SW 1271 (cell line): ENCODE results near the gene PRPF19.
A peak's percentile ranks its signal among the peaks of the same experiment; 100 is the strongest.
"Not testable (repeated sequence)": the region's sequence is repeated elsewhere in the genome, so short reads cannot be mapped to it uniquely, and the experiment has no call there.

Experiments used
- DNase-seq, 2 experiments: peaks; one replicate each; lab custom pipeline; 2025; lab: John Stamatoyannopoulos, UW

PRPF19 gene

DNA sequence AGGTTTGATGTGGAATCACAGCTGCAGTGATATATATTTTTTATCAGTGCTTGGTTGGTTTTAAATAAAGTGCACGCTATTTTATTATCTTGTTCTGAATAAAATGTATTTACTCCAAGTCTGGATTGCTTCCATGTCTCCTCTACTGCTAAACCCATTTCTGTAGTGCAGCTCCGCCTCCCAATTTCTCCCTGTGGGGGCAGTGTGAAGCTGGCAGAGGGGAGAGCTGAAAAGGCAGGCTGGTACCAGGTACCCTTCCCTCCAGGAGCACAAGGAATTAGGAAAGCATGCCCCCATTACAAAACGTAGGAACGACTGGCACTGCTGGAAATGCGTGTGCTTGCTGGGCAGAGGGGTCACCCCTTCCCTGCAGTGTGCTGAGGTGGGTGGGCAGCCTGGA lies 16.9 kb upstream of the PRPF19 start:
- DNase-seq = no peak

- DNase-seq = no peak
These were observed 16.5 kb upstream of the PRPF19 start for GRCh38 chr11:60922906-60923305.

DNA sequence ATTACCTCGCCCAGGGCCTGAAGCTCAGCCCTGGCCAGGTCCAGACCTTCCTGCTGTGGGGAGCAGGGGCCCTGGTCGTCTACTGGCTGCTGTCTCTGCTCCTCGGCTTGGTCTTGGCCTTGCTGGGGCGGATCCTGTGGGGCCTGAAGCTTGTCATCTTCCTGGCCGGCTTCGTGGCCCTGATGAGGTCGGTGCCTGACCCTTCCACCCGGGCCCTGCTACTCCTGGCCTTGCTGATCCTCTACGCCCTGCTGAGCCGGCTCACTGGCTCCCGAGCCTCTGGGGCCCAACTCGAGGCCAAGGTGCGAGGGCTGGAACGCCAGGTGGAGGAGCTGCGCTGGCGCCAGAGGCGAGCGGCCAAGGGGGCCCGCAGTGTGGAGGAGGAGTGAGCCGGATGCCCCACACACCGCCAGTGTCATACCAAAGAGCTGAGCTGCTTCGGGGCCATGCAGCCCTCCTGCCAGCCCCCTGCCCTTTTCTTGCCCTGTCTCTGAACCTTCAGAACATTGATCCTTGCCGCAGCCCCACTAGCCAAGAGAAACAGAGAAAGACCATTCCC lies 15.5 kb upstream of the PRPF19 start:
- DNase-seq = no peak

DNA sequence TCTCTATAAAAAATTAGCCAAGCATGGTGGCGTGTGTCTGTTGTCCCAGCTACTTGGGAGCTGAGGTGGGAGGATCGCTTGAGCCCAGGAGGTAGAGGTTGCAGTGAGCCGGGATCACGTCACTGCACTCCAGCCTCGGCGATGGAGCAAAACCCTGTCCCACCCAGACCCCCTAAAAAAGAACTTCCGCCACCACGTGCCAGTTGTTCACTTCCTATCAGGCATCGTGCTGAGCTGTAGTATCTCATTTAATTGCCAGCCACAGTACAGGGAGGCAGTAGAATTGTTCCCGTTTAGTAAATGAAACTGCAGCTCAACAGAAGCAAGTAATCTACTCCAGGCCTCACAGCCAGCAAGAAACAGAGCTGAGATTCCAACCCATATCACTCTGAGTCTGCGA lies 14.9 kb upstream of the PRPF19 start:
- DNase-seq = no peak

DNA sequence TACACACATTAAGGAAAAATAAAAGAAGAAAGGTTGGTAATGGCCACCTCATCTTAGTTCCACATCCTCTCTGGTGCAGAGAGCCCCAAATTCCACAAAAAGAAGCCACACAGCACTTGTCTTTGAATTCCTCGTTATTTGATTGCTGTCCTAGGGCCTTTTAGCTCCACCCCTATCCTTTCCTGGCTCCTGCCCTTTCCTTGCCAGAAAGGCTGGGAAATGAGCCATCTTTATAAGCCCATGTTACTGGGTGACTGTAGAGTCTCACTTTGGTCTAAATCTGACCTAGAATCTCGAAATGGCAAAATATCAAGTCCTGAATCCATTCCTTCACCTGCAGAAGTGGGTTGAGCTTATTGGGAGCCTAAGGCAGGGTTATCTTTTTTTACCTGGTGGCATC lies 13.6 kb upstream of the PRPF19 start:
- DNase-seq = no peak

DNA sequence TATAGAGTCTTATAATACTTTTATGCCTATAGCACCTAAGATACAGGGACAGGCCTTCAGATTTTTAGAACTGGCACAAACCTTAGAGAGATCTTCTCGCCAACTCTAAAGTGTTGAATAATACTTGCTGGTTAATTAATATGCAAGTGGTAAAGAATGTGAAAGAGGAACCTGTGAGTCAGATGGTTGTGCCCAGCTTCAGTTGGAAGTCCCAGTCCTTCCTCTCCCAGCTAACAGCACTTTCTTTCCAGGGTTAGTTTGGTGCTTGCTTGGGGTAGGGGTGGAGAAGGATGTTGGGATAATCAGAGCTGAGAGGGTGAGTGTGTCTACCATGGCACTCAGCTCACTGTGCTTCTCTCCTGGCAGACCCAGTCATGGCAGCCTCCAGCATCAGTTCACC lies 12.9 kb upstream of the PRPF19 start:
- no peak for DNase-seq

DNA sequence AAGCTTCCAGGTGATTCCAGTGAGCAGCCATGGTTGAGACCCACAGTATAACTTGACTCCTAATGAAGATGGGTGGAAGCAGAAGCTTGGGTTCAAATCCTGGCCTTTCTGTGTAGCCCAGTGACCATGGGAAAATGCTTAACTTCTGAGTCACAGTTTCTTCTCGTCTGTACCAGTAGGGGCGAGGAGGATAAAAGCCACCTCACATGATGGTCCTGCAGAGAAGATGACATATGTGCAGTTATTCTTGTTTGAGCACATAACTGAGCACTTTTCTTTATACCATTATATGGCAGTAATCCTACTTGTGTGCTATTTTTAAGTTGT lies 12.5 kb upstream of the PRPF19 start:
- DNase-seq = no peak

- DNase-seq = no peak
These were observed 12.0 kb upstream of the PRPF19 start for GRCh38 chr11:60918251-60918938.

DNA sequence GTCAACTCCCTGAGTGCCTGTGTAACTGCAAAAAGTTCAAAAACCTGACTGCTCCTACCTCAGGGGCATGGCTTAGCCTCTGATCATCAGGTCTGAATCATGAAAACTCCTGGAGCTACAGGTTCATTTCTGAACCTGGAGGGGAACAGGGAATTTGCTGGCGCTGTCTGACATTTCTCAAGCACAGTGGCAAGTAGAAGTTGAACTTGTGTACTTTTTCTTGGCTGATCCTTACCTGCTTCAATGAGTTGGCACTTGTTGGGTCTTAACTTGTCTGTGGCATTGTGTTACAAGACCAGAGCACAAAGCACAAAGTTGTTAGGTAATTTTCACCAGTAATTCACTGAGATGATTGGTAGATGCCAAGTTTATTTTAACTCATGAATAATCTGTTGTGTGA lies 10.9 kb upstream of the PRPF19 start:
- no peak for DNase-seq

DNA sequence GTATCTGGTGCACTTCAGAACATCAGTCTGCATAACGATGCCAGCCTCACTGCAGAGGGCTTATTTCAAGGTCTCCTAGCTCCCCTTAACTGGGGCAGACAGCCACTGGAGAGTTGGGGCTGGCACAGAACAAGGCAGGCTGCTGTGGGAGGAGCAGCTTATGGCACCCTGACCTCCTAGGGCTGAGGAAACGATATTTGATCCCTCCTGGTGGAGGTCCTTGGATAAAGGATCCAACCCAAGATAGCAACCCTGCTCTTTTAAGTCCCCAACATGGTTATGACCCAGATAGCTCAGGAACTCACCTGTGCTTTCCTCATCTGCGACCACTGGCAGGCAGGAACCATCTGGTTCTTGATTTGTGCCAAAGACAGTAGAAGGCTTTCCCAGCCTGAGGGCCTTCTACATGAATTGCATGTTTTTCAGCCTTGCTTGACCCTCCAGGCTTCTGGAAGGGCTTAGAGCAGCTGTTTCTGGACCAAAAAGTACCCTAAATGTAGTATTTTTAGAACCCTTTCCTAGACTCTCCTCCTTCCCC lies 10.4 kb upstream of the PRPF19 start:
- DNase-seq = no peak

- peak in 1 of 2 experiments; percentile 54 for DNase-seq
These were observed 9.0 kb upstream of the PRPF19 start for GRCh38 chr11:60915248-60915914.

DNA sequence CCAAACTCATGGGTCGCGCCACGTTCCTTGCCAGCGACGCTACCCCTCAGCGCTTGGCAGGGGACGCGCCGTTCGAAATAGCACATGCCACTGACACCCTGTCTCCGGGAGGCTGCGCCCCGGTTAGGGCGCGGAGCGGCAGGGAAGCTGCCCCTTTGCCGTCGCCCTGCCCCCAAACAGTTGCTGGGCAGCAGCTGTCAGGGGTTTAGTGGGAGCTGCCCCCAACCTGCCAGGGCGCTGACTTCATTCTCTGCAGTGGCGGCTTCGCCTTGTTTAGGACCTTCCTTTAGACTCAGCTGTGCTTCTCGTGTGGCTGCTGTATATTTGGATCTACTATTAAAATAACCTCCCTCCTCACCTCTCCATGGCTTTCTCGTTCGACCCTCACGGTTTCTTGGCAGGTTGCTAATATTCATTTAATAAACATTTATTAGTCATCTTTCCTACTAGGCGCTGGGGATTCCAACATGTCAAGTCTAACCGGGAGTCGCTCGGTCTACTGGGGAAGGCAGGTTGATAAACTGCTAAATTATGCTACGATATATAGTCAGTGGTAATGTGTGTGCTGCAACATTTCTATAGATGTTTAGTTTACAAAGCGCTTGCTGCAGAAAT lies 8.4 kb upstream of the PRPF19 start:
- DNase-seq = peak in 1 of 2 experiments; percentile 14

DNA sequence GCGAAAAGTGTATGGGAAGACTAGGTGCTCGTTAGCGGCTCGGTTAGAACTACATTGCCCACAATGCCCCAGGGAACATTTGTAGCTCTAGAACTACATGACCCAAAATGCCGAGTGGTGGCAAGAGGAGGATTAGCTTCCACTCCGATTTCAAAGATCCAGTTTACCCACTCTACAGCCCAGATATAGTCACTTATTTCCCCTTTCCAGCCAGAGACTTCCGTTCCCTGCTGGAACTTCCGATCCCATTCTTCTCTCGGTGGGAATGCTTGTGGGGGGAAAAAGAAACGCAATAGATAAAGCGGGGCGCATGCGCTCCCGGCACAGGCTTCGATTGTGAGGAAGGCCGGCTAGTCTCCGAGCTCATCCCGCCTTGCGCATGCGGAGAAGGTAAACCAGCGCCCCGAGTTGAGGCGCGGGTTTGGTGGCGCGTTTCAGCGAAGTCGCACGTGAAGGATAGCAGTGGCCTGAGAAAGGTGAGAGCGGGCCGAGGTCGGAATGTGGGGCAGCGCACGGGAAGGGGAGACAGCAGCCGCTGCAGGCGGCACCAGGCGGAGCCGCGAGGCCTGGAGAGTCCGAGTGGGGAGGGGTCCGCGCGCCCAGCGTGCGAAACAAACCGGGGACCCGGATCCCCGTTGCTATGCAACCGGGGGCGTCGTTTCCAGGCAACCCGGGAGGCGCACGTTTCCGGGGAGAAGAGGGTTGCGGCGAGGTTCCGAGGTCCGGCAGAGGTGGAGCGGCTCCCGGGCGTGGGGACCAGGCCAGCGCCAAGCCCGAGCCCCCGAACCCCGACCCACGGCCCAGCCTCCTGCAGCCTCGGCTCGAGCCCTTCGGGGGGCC lies 7.6 kb upstream of the PRPF19 start, which contains the start of gene TMEM109:
TSS of gene TMEM109 (plus strand) at position 366 of the 840 bp plus-strand sequence. CDS start 5,536 bp downstream, outside the sequence.
- DNase-seq = peak; percentile 86 to 89

- DNase-seq = no peak
These were observed 6.6 kb upstream of the PRPF19 start for GRCh38 chr11:60912851-60913528.

DNA sequence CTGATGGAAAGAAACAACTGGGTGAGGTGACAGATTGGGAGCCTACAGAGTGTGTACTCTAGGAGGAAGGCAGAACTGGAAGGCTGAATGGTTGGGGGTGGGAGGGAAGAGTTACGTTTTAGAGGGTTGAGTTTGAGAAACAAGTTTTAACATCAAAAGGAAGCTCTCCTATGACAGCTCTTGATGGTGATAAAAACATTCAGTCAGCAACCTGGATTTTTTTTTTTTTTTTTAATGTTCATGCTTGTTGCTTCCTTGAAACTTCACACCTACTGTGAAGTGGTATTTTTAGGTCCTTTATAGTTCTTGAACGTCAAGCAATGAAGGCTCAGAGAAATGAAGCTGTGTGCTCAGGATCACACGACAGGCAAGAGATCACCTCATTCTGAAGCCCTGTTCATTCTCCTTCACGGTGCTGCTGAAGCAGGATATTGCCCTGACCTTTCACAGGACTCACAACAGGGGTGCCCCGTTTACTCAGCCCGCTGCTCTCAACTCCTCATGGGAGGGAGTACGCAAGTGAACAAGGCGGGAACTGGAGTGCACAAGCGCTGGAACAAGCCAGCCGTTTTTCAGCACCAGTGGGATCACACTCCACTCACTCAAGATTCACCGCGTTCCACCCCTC lies 6.0 kb upstream of the PRPF19 start:
- no peak for DNase-seq

DNA sequence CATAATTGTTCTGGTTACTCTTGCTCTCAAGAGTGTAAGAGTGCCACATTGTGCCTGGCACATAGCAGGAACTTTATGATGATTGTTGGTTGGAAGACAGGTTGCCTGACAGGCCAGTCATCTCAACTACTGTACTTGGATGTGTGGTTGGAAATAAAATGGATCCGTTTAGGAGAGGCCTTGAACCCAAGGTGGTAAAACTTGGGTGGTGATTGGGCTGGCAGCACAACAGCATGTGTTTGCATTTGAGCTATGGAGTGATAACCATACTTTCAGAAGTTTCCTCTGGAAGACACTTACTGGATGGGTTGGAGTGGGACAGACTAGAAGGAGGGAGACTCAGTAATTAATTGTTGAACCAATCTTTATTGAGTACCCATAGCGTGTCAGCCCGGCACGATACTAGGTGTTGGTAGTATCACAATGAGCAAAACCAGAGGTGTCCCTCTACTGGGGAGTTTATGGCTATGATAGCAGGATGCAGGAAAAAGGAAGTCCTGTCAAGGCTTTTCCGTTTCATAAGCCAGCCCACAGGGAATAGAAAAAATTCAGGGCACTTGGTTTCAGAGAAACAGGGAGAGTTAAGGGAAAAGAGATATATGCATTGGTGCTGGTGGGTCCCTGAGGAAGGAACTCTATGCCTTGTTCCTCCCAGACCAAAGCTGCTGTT lies 4.5 kb upstream of the PRPF19 start:
- DNase-seq = no peak

DNA sequence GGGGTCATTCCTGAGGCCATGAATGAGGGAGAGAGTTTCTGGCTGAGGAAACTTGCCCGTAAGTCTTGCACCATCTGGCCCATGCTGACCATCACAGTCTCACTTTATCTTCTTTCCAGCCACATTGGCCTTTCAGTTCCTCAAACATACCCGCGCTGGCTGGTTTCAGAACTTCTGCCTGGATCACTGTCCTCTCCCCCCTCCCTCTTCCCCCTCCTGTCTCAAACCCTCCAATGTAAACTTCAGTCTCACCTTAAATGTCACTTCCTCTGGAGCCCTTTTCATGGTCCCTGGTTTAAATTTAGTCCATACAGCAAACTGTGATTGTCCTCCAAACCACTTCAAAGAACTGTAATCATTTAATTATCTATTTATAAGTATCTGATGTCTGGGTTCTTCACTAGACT lies 3.9 kb upstream of the PRPF19 start:
- DNase-seq = no peak

GRCh38 chr11:60909680-60910280 lies 3.4 kb upstream of the PRPF19 start:
- not testable (repeated sequence) for DNase-seq

- DNase-seq = no peak
These were observed 2.4 kb upstream of the PRPF19 start for GRCh38 chr11:60908803-60909202.
